Panc1 (cell line): ENCODE measurements around the gene IGFBP5. TPM values are rescaled to one million over a fixed set of nuclear protein-coding genes. Genes with fewer than 3 reads are reported as not detected.

Experiments used
- ATAC-seq: fragments of 200-7000 bp; cut with Tn5 transposase; 2 replicates; pipeline ENCODE4 v1.9.1; 2020; ENCODE audit warnings: mild to moderate bottlenecking, moderate library complexity
- BruUV-seq: library from RNA; stranded (reverse); fragments of 400-500 nt; replicated peaks from 2 replicates; lab custom pipeline; 2021; lab: Mats Ljungman, UMichigan
- CTCF ChIA-PET: fragments of 300-600 bp; sonication (Branson Sonifier 250); formaldehyde crosslinking; loops from one replicate; lab custom pipeline; 2022; ENCODE audit warnings: antibody characterized with exemption; lab: Charles Lee
- POLR2A ChIA-PET: fragments of 300-600 bp; sonication (Branson Sonifier 250); formaldehyde crosslinking; loops from one replicate; lab custom pipeline; 2022; ENCODE audit warnings: antibody characterized with exemption; lab: Charles Lee
- DNase-seq: peaks from one replicate; pipeline ENCODE4 v3.0.0-alpha.2; 2010; ENCODE audit warnings: low read depth, low spot score
- H3K27ac ChIP-seq: 2 replicates; pipeline ENCODE4 v1.5.1; 2011; ENCODE audit warnings: mild to moderate bottlenecking, low read length, inconsistent platforms
- H3K27me3 ChIP-seq: fragments of 200-500 bp; sonication (Bioruptor generic); 2 replicates; pipeline ENCODE4 v1.6.0; 2014; ENCODE audit warnings: low read length, inconsistent platforms; ENCODE audit not compliant: control insufficient read depth, insufficient read depth
- H3K36me3 ChIP-seq: fragments of 200-500 bp; sonication (Bioruptor generic); 2 replicates; pipeline ENCODE4 v1.5.1; 2014; ENCODE audit warnings: inconsistent platforms, mild to moderate bottlenecking, low read length, moderate library complexity; ENCODE audit not compliant: control insufficient read depth, insufficient read depth
- H3K4me1 ChIP-seq: 2 replicates; pipeline ENCODE4 v1.5.1; 2011; ENCODE audit warnings: inconsistent platforms, mild to moderate bottlenecking, low read length, moderate library complexity; ENCODE audit not compliant: control insufficient read depth, insufficient read depth
- H3K4me3 ChIP-seq, 2 experiments: 2 replicates each; pipeline ENCODE4 v1.5.1; 2011 to 2012; ENCODE audit warnings: low read depth in 2 of 2, low read length in 2 of 2, mild to moderate bottlenecking in 2 of 2, inconsistent platforms in 1 of 2, moderate library complexity in 1 of 2
- H3K9me3 ChIP-seq: fragments of 200-500 bp; sonication (Bioruptor generic); 2 replicates; pipeline ENCODE4 v1.5.1; 2014; ENCODE audit warnings: low read depth, mild to moderate bottlenecking, inconsistent platforms, low read length, moderate library complexity; ENCODE audit not compliant: control insufficient read depth, insufficient read depth
- SIN3A ChIP-seq: IDR thresholded peaks from 2 replicates; pipeline ENCODE4 v1.6.1; 2012; ENCODE audit warnings: low read depth, mild to moderate bottlenecking, low read length, moderate library complexity, borderline replicate concordance; ENCODE audit not compliant: insufficient read depth
- TCF7L2 ChIP-seq: IDR thresholded peaks from 2 replicates; pipeline ENCODE4 v1.6.1; 2011; ENCODE audit warnings: mild to moderate bottlenecking, low read depth, low read length, inconsistent platforms
- in situ Hi-C: cut with HindIII; loops from 2 replicates; pipeline ENCODE4 v1.10.0; 2016; ENCODE audit warnings: low sequenced_read_pairs, low pct_unique_long_range_greater_than_20kb
- intact Hi-C: fragments of 100-400 bp; cut with micrococcal nuclease; formaldehyde crosslinking; loops from one replicate; pipeline ENCODE4 v1.10.0; 2022; ENCODE audit not compliant: unreplicated experiment
- total RNA-seq: library from RNA; stranded (reverse); gene quantifications from one replicate; pipeline ENCODE4 v1.2.1, GENCODE V29; 2021; ENCODE audit not compliant: unreplicated experiment
- TF ChIP-seq, protein P1 (sequence below): fragments of 450-650 bp; IDR thresholded peaks from 2 replicates; pipeline ENCODE4 v1.5.1; 2017; ENCODE audit warnings: mild to moderate bottlenecking
- TF ChIP-seq, protein P2 (sequence below), 2 experiments: IDR thresholded peaks; 2 replicates each; pipeline ENCODE4 v1.6.1; 2011 to 2012; ENCODE audit warnings: low read depth in 2 of 2, control low read depth in 1 of 2, low read length in 1 of 2, mild to moderate bottlenecking in 1 of 2, moderate library complexity in 1 of 2; ENCODE audit not compliant: insufficient read depth in 1 of 2

IGFBP5 gene
- total RNA-seq, 1 experiment from 2014 or later = 1.9 TPM

DNA sequence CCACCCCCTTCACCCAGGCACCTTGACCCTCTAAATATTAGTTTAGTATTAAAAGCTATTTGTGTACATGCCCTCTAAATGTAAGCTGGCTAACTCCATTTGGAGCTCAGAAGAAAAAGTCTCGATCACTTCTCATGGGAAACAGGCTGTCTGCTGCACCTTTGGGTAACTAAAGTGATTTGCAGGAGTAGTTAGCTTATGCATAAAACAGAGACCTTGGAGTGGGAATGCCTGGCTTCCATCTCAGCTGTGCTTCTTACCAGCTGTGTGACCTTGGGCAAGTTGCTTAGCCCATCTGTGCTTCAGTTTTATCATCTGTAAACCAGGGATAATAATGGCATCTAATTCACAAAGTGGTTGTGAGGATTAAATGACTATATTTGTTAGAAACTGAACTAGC lies 32.2 kb downstream of the IGFBP5 start:
- DNase-seq (no peak), ATAC-seq (no peak)
- in situ Hi-C loops = no loop called here
- TF ChIP-seq, protein P1, sequence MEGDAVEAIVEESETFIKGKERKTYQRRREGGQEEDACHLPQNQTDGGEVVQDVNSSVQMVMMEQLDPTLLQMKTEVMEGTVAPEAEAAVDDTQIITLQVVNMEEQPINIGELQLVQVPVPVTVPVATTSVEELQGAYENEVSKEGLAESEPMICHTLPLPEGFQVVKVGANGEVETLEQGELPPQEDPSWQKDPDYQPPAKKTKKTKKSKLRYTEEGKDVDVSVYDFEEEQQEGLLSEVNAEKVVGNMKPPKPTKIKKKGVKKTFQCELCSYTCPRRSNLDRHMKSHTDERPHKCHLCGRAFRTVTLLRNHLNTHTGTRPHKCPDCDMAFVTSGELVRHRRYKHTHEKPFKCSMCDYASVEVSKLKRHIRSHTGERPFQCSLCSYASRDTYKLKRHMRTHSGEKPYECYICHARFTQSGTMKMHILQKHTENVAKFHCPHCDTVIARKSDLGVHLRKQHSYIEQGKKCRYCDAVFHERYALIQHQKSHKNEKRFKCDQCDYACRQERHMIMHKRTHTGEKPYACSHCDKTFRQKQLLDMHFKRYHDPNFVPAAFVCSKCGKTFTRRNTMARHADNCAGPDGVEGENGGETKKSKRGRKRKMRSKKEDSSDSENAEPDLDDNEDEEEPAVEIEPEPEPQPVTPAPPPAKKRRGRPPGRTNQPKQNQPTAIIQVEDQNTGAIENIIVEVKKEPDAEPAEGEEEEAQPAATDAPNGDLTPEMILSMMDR = no peak
- no peak for TF ChIP-seq TCF7L2
- CTCF ChIA-PET = interaction anchor here (0.9 kb wide), 1 partner anchor 9 kb away, joined by 3 read pairs; no protein-coding TSS in a partner anchor
- POLR2A ChIA-PET = interaction anchor here (0.7 kb wide), 1 partner anchor 109 kb away, joined by 3 read pairs; no protein-coding TSS in a partner anchor
- no peaks in the 10 kb centered on the region for H3K27me3 ChIP-seq
- H3K27ac ChIP-seq = no peak overlapping the region
- no peaks in the 10 kb centered on the region for H3K9me3 ChIP-seq
- no peak overlapping the region for H3K4me3 ChIP-seq
- H3K4me1 ChIP-seq = no peaks in the 10 kb centered on the region
- no TSS peak for BruUV-seq
- no peaks in the 10 kb centered on the region for H3K36me3 ChIP-seq
- intact Hi-C loops = no loop called here

DNA sequence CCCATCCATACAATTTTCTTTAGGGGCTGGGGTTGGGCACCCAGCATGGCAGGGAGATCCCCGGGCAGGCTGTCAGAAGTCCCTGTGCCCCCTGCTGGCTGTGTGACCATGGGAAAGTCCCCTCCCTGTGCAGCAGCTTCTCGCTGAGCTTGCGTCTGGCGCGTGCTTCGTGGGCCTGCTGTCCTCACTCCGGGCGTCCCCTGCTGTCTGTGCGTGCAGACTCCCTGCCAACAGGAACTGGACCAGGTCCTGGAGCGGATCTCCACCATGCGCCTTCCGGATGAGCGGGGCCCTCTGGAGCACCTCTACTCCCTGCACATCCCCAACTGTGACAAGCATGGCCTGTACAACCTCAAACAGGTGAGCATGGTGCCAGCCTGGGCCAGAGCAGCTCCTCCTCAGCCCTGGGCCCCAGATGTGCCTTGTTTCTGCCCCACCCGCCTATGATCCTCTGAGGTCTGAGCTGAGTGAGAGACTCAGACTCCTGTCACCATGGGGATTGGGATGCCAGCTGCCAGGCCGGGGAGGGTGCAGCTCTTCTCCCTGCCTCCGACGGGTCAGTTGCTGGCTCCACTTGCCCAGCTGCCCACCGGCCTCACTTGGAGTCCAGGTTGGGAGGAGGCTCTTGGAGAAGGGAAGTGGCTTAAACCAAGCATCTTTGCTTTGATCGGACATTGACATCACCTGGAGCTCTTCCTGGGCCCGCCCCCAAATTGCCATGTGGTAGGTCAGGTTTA lies 33.5 kb downstream of the IGFBP5 start:
- no peak for DNase-seq
- CTCF ChIA-PET = interaction anchor here (0.5 kb wide), 1 partner anchor 9 kb away, joined by 3 read pairs; no protein-coding TSS in a partner anchor
- Histone ChIP-seq H3K9me3 (no peaks in the 10 kb centered on the region), H3K4me3 (no peak overlapping the region), H3K4me1 (no peaks in the 10 kb centered on the region), H3K27ac (no peak overlapping the region), H3K27me3 (no peaks in the 10 kb centered on the region), H3K36me3 (no peaks in the 10 kb centered on the region)
- POLR2A ChIA-PET = interaction anchor here (0.6 kb wide), 1 partner anchor 32 kb away, joined by 20 read pairs; no protein-coding TSS in a partner anchor
- TF ChIP-seq, protein P2, sequence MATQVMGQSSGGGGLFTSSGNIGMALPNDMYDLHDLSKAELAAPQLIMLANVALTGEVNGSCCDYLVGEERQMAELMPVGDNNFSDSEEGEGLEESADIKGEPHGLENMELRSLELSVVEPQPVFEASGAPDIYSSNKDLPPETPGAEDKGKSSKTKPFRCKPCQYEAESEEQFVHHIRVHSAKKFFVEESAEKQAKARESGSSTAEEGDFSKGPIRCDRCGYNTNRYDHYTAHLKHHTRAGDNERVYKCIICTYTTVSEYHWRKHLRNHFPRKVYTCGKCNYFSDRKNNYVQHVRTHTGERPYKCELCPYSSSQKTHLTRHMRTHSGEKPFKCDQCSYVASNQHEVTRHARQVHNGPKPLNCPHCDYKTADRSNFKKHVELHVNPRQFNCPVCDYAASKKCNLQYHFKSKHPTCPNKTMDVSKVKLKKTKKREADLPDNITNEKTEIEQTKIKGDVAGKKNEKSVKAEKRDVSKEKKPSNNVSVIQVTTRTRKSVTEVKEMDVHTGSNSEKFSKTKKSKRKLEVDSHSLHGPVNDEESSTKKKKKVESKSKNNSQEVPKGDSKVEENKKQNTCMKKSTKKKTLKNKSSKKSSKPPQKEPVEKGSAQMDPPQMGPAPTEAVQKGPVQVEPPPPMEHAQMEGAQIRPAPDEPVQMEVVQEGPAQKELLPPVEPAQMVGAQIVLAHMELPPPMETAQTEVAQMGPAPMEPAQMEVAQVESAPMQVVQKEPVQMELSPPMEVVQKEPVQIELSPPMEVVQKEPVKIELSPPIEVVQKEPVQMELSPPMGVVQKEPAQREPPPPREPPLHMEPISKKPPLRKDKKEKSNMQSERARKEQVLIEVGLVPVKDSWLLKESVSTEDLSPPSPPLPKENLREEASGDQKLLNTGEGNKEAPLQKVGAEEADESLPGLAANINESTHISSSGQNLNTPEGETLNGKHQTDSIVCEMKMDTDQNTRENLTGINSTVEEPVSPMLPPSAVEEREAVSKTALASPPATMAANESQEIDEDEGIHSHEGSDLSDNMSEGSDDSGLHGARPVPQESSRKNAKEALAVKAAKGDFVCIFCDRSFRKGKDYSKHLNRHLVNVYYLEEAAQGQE (IDR thresholded peaks at IDR 0.05; ENCODE audit: insufficient read depth in 1 of 2, low read depth in 2 of 2, low read length in 1 of 2) = no peak
- no peak for TF ChIP-seq SIN3A
- no peak for TF ChIP-seq TCF7L2
- TF ChIP-seq, protein P1 = no peak; the same call in 1 of the 2 replicates
- ATAC-seq = no peak
- in situ Hi-C loops = no loop called here
- no TSS peak for BruUV-seq
- intact Hi-C loops = no loop called here
